B cell (primary cell): Measurements from ENCODE around the gene SCUBE1. TPM values are rescaled to one million over a fixed set of nuclear protein-coding genes. Genes with fewer than 3 reads are reported as not detected.

Experiments
- ATAC-seq: fragments of 200-7000 bp; cut with Tn5 transposase; one replicate; pipeline ENCODE4 v1.10.0; 2021; ENCODE audit warnings: low read depth, mild to moderate bottlenecking, moderate number of reproducible peaks, moderate library complexity
- CTCF ChIA-PET: fragments of 350-600 bp; sonication (Branson Sonifier 250); formaldehyde crosslinking; loops from one replicate; lab custom pipeline; 2021; ENCODE audit warnings: antibody characterized with exemption, inconsistent platforms; lab: Charles Lee
- POLR2A ChIA-PET: fragments of 350-600 bp; sonication (Branson Sonifier 250); formaldehyde crosslinking; loops from one replicate; lab custom pipeline; 2021; ENCODE audit warnings: antibody characterized with exemption; lab: Charles Lee
- DNase-seq: peaks from one replicate; pipeline ENCODE4 v3.0.0; 2013
- H2AFZ ChIP-seq: 2 replicates; pipeline ENCODE4 v1.6.1; 2012; ENCODE audit warnings: mild to moderate bottlenecking, low read depth, low read length; ENCODE audit not compliant: insufficient read depth, poor library complexity, severe bottlenecking
- H3K27ac ChIP-seq, 2 donors: 1 replicate in 1 of 2; 2 replicates in 1 of 2; pipeline ENCODE4 v1.5.1; 2012 to 2013; ENCODE audit warnings: low read length in 2 of 2, mild to moderate bottlenecking in 2 of 2, moderate library complexity in 1 of 2
- H3K27me3 ChIP-seq, 4 experiments: fragments of 200-600 bp in 1 of 4; sonication (generic) in 1 of 4; replicated peaks in 1 of 4; 1 replicate in 2 of 4; 2 replicates in 2 of 4; pipeline versions ENCODE4 v1.6.1 to v1.7.0; 2013 to 2016; ENCODE audit warnings: low read length in 3 of 4, mild to moderate bottlenecking in 2 of 4, mixed read lengths in 1 of 4, moderate library complexity in 1 of 4; ENCODE audit not compliant: insufficient read depth in 4 of 4, control insufficient read depth in 3 of 4; ENCODE audit errors: control extremely low read depth in 1 of 4
- H3K36me3 ChIP-seq, 2 experiments: replicated peaks in 1 of 2; 1 replicate in 1 of 2; 2 replicates in 1 of 2; pipeline versions ENCODE4 v1.6.1 to v1.7.1; 2013; ENCODE audit warnings: low read length in 1 of 2; ENCODE audit not compliant: insufficient read depth in 2 of 2, control insufficient read depth in 1 of 2; ENCODE audit errors: control extremely low read depth in 1 of 2, extremely low read depth in 1 of 2
- H3K4me1 ChIP-seq, 2 donors: fragments of 200-600 bp in 1 of 2; sonication (generic) in 1 of 2; 1 replicate in 1 of 2; 2 replicates in 1 of 2; pipeline versions ENCODE4 v1.5.1 to v1.6.1; 2013 to 2017; ENCODE audit warnings: low read length in 2 of 2; ENCODE audit not compliant: control insufficient read depth in 2 of 2, insufficient read depth in 2 of 2
- H3K4me2 ChIP-seq: replicated peaks from 2 replicates; pipeline ENCODE3; 2012; ENCODE audit warnings: mild to moderate bottlenecking, low read depth, low read length; ENCODE audit not compliant: poor library complexity, severe bottlenecking
- H3K4me3 ChIP-seq, 5 experiments: fragments of 200-600 bp in 1 of 5; sonication (generic) in 1 of 5; 1 replicate in 3 of 5; 2 replicates in 2 of 5; pipeline versions ENCODE4 v1.5.1 to v1.7.0; 2011 to 2016; ENCODE audit warnings: low read length in 4 of 5, mild to moderate bottlenecking in 4 of 5, low read depth in 2 of 5, control low read depth in 1 of 5, moderate library complexity in 1 of 5; ENCODE audit not compliant: insufficient read depth in 1 of 5; ENCODE audit errors: control extremely low read depth in 1 of 5, extremely low read depth in 1 of 5
- H3K79me2 ChIP-seq: fragments of 200-600 bp; sonication (generic); one replicate; pipeline ENCODE4 v1.6.0; 2016; ENCODE audit warnings: low read length; ENCODE audit not compliant: control insufficient read depth, insufficient read depth
- H3K9ac ChIP-seq: fragments of 200-600 bp; sonication (generic); 2 replicates; pipeline ENCODE4 v1.6.1; 2017; ENCODE audit warnings: mild to moderate bottlenecking, low read length, moderate library complexity
- H3K9me3 ChIP-seq, 3 donors: one replicate each; pipeline versions ENCODE4 v1.6.1 to v1.7.1; 2013; ENCODE audit warnings: low read length in 2 of 3; ENCODE audit not compliant: control insufficient read depth in 2 of 3, insufficient read depth in 1 of 3; ENCODE audit errors: control extremely low read depth in 1 of 3
- H4K20me1 ChIP-seq: 2 replicates; pipeline ENCODE4 v1.6.0; 2012; ENCODE audit warnings: mild to moderate bottlenecking, low read length; ENCODE audit not compliant: insufficient read depth, control insufficient read depth, poor library complexity, severe bottlenecking
- H3K27ac Mint-ChIP-seq: one replicate; pipeline ENCODE4 v1.8.0; 2021; ENCODE audit warnings: mixed read lengths
- H3K27me3 Mint-ChIP-seq: one replicate; pipeline ENCODE4 v1.8.0; 2021; ENCODE audit warnings: mixed read lengths
- H3K4me1 Mint-ChIP-seq: one replicate; pipeline ENCODE4 v1.8.0; 2021; ENCODE audit warnings: mixed read lengths
- H3K4me3 Mint-ChIP-seq: one replicate; pipeline ENCODE4 v1.8.0; 2021; ENCODE audit warnings: mixed read lengths
- H3K9me3 Mint-ChIP-seq: one replicate; pipeline ENCODE4 v1.8.0; 2022; ENCODE audit warnings: mixed read lengths; ENCODE audit not compliant: insufficient read depth
- CTCF ChIP-seq: fragments of 200-600 bp; IDR thresholded peaks from one replicate; pipeline ENCODE4 v1.8.0; 2022; ENCODE audit warnings: antibody characterized with exemption, mild to moderate bottlenecking
- EZH2 ChIP-seq: IDR thresholded peaks from 2 replicates; pipeline ENCODE4 v1.6.1; 2012; ENCODE audit warnings: borderline replicate concordance, low read depth, mild to moderate bottlenecking, moderate library complexity, low read length; ENCODE audit not compliant: insufficient read depth, poor library complexity, severe bottlenecking
- WGBS: methylation state at CpG from one replicate; pipeline ENCODE4 v1.1.5; 2013; ENCODE audit warnings: missing lambda C conversion rate; ENCODE audit not compliant: insufficient coverage; 5-methylcytosine and 5-hydroxymethylcytosine counted together
- intact Hi-C: fragments of 100-400 bp; cut with micrococcal nuclease; formaldehyde crosslinking; loops from one replicate; pipeline ENCODE4 v1.10.0; 2022
- polyA plus RNA-seq: library from polyadenylated mRNA; depleted of rRNA; stranded (reverse); fragments of >200 nt; gene quantifications from 2 replicates; pipeline ENCODE4 v1.2.3, GENCODE V29; 2012
- total RNA-seq, 2 donors: library from RNA; stranded (reverse); fragments of 120-200 nt in 1 of 2; gene quantifications; 1 replicate in 1 of 2; 2 replicates in 1 of 2; pipeline versions ENCODE4 v1.2.3 to v1.2.4, GENCODE V29; 2013 to 2022

SCUBE1 gene
- total and polyA plus RNA-seq, 2 donors (not counting 1 experiment from before 2014, with no cell fraction given), result not detected

GRCh38 chr22:43168471-43169309 is 174.5 kb downstream of the SCUBE1 start:
- Mint-ChIP-seq H3K9me3 (no peaks in the 10 kb centered on the region), H3K4me1 (peaks cover 8% of the 10 kb centered on the region), H3K27me3 (no peaks in the 10 kb centered on the region), H3K27ac (no peak overlapping the region), H3K4me3 (no peak overlapping the region)
- TF ChIP-seq EZH2 (no peak), CTCF (no peak)
- DNase-seq, result no peak
- Histone ChIP-seq H3K79me2 (no peaks in the 10 kb centered on the region), H3K4me3 (no peak overlapping the region), H2AFZ (no peak overlapping the region), H3K36me3 (peaks cover 0 to 26% of the 10 kb centered on the region in 2 experiments), H4K20me1 (no peaks in the 10 kb centered on the region), H3K27me3 (no peaks in the 10 kb centered on the region), H3K9ac (no peak overlapping the region), H3K4me1 (peaks cover 0 to 7% of the 10 kb centered on the region in 2 donors), H3K9me3 (no peaks in the 10 kb centered on the region), H3K4me2 (no peak overlapping the region), H3K27ac (no peak overlapping the region)
- no peak for ATAC-seq
- CTCF ChIA-PET, result interaction anchor here (1.2 kb wide), 1 partner anchor 17 kb away, joined by 3 read pairs; no protein-coding TSS in a partner anchor
- WGBS, result 90% methylated on average over 23 of the region's 25 CpGs
- POLR2A ChIA-PET, result no interaction called here
- intact Hi-C loops, result no loop called here

GRCh38 chr22:43167001-43167589 is 176.1 kb downstream of the SCUBE1 start:
- no peak overlapping the region for H3K27ac ChIP-seq
- ChIA-PET CTCF (no interaction called here), POLR2A (no interaction called here)
- H3K4me2 ChIP-seq, result no peak overlapping the region
- WGBS, result 97% methylated on average over 17 of the region's 19 CpGs
- H3K79me2 ChIP-seq, result no peaks in the 10 kb centered on the region
- H3K4me3 ChIP-seq, result no peak overlapping the region
- H3K4me1 Mint-ChIP-seq, result peaks cover 11% of the 10 kb centered on the region
- ATAC-seq (no peak), DNase-seq (no peak)
- H2AFZ ChIP-seq, result no peak overlapping the region
- no peaks in the 10 kb centered on the region for H3K27me3 ChIP-seq
- intact Hi-C loops, result no loop called here
- H3K4me3 Mint-ChIP-seq, result no peak overlapping the region
- peaks cover 0 to 13% of the 10 kb centered on the region in 2 experiments for H3K36me3 ChIP-seq
- H3K27me3 Mint-ChIP-seq, result no peaks in the 10 kb centered on the region
- no peak overlapping the region for H3K9ac ChIP-seq
- H3K27ac Mint-ChIP-seq, result no peak overlapping the region
- no peaks in the 10 kb centered on the region for H3K9me3 Mint-ChIP-seq
- no peaks in the 10 kb centered on the region for H4K20me1 ChIP-seq
- H3K9me3 ChIP-seq, result no peaks in the 10 kb centered on the region
- H3K4me1 ChIP-seq, result peaks cover 0 to 12% of the 10 kb centered on the region in 2 donors
- no peak for TF ChIP-seq EZH2
- no peak for TF ChIP-seq CTCF
